Measurements from ENCODE around the gene SOWAHD.

GRCh38 chrX:119790977-119791436 is 32.6 kb downstream of the SOWAHD start:
- TF ChIP-seq POU6F1 (CRISPR knock-in tag; IDR thresholded peaks at IDR 0.05; ENCODE audit: borderline replicate concordance, low read depth) (no peak), PATZ1 (CRISPR knock-in tag; IDR thresholded peaks at IDR 0.05; ENCODE audit: borderline replicate concordance) (no peak), TCF4 (CRISPR knock-in tag; IDR thresholded peaks at IDR 0.05; ENCODE audit: borderline replicate concordance) (no peak), ARNTL (CRISPR knock-in tag; IDR thresholded peaks at IDR 0.05; ENCODE audit: borderline replicate concordance, low read depth) (no peak), GLIS3 (CRISPR knock-in tag; IDR thresholded peaks at IDR 0.05) (no peak), CSRNP3 (CRISPR knock-in tag; IDR thresholded peaks at IDR 0.05) (no peak), ZC3H10 (CRISPR knock-in tag; IDR thresholded peaks at IDR 0.05) (no peak), CSDC2 (CRISPR knock-in tag; IDR thresholded peaks at IDR 0.05) (no peak)
